ENCODE results near the gene ARSB. TPM values are rescaled to one million over a fixed set of nuclear protein-coding genes. Genes with fewer than 3 reads are reported as not detected.

Gene ARSB
- total RNA-seq, 1 experiment from 2014 or later: 18.1 TPM

DNA sequence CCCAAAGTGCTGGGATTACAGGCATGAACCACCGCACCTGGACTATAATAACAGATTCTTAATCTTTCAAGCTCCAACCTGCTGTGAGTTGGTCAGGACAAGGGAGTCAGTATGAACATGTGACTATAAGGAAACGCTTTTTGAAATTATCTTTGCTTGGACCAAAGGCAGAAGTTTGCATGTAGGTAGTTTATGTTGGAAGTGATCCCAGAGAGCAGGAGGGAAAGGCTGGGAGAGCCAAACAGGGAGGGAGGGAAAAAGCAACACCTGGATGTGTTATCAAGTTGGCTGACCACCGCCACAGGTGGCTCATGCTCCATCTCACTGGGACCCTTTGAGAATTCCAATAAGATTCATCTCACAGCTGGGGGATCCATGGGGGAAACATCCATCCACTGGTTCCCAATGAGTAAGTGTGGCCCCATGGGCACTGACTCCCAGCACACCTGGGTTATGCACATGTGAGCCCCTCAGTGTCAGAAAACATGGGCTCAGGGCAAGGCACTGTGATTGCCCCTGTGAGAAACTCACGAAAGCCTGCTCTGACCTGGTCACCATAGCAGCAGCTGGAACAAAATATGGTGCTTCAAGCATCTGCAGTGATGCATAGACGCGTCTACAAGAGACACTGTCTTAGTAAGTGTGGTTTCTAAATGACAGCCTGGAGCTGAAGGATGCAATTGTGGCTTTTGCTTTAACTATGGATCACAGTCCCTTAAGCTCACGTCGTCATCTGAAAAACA, 62.1 kb downstream of the ARSB start:
- intact Hi-C loops (cut with micrococcal nuclease; ENCODE audit: unreplicated experiment) (no loop called here), in situ Hi-C loops (cut with HindIII; ENCODE audit: low pct_unique_long_range_greater_than_20kb, low sequenced_read_pairs) (no loop called here)
- Histone ChIP-seq H3K27ac (ENCODE audit: low read length) (no peak overlapping the region), H3K9me3 (ENCODE audit: control insufficient read depth, insufficient read depth, low read depth, low read length) (no peaks in the 10 kb centered on the region), H3K4me3 (ENCODE audit: low read depth in 2 of 2, low read length in 2 of 2) (no peak overlapping the region), H3K27me3 (ENCODE audit: control insufficient read depth, insufficient read depth, low read length) (no peaks in the 10 kb centered on the region), H3K4me1 (ENCODE audit: control insufficient read depth, insufficient read depth, low read length) (peaks cover 16% of the 10 kb centered on the region), H3K36me3 (ENCODE audit: control insufficient read depth, insufficient read depth, low read length) (no peaks in the 10 kb centered on the region)
- ATAC-seq: no peak
- CTCF ChIA-PET: no interaction called here
- no TSS peak for BruUV-seq (replicated peaks)
- DNase-seq (ENCODE audit: low read depth, low spot score): no peak
- no peak for TF ChIP-seq TCF7L2 (IDR thresholded peaks at IDR 0.05; ENCODE audit: low read depth, low read length)
- no peak for TF ChIP-seq REST (IDR thresholded peaks at IDR 0.05; ENCODE audit: insufficient read depth in 1 of 2, low read depth in 2 of 2, low read length in 1 of 2)
- TF ChIP-seq SIN3A (IDR thresholded peaks at IDR 0.05; ENCODE audit: borderline replicate concordance, insufficient read depth, low read depth, low read length): no peak
- TF ChIP-seq CTCF (IDR thresholded peaks at IDR 0.05): no peak
- POLR2A ChIA-PET: no interaction called here

DNA sequence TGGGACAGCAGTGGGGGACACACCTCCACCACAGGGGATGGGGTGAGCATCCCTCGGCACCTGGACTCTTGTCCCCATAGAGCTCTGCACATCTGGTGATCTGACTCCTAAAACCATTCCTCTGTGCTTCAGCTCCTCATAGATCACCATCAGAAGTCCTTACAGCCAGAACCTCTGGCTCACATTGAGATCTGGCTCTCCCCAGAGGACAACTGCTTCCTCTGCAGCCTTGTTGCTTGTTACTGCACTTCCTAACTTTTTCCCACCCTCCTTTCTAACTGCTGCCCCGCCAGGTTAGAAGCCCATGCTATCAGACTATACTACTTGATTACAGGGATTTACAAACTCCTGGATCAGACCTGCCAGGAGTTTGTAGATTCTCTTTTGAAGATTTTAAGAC, 64.5 kb downstream of the ARSB start:
- ATAC-seq: peak; percentile 71

More for the DNA sequence above, 64.5 kb downstream of the ARSB start:
- ChIA-PET POLR2A (no interaction called here), CTCF (interaction anchor here (0.5 kb wide), 1 partner anchor 311 kb away, joined by 3 read pairs; no protein-coding TSS in a partner anchor)
- H3K27me3 ChIP-seq (ENCODE audit: control insufficient read depth, insufficient read depth, low read length): no peaks in the 10 kb centered on the region
- peaks cover 4% of the 10 kb centered on the region for H3K4me1 ChIP-seq (ENCODE audit: control insufficient read depth, insufficient read depth, low read length)
- TF ChIP-seq SIN3A (IDR thresholded peaks at IDR 0.05; ENCODE audit: borderline replicate concordance, insufficient read depth, low read depth, low read length) (no peak), CTCF (IDR thresholded peaks at IDR 0.05) (peak; percentile 50; the same call in 1 of the 2 replicates)
- H3K4me3 ChIP-seq (ENCODE audit: low read depth in 2 of 2, low read length in 2 of 2): no peak overlapping the region
- DNase-seq (ENCODE audit: low read depth, low spot score): no peak
- intact Hi-C loops (cut with micrococcal nuclease; ENCODE audit: unreplicated experiment) (no loop called here), in situ Hi-C loops (cut with HindIII; ENCODE audit: low pct_unique_long_range_greater_than_20kb, low sequenced_read_pairs) (no loop called here)
- BruUV-seq (replicated peaks): no TSS peak
- no peaks in the 10 kb centered on the region for H3K9me3 ChIP-seq (ENCODE audit: control insufficient read depth, insufficient read depth, low read depth, low read length)
- H3K27ac ChIP-seq (ENCODE audit: low read length): no peak overlapping the region
- H3K36me3 ChIP-seq (ENCODE audit: control insufficient read depth, insufficient read depth, low read length): no peaks in the 10 kb centered on the region
